ENCODE measurements around the gene LRP8.

Gene LRP8

GRCh38 chr1:53328009-53328461 lies at the start of gene LRP8:
Gene LRP8, minus strand, starts transcription at chr1:53328070. Its CDS starts 158 bp downstream, at chr1:53327912.
- H3K27ac ChIP-seq = peak within 1 kb of the TSS; percentile 69
- no peak for TF ChIP-seq ZFX (IDR thresholded peaks at IDR 0.05)
- TF ChIP-seq, protein P1, sequence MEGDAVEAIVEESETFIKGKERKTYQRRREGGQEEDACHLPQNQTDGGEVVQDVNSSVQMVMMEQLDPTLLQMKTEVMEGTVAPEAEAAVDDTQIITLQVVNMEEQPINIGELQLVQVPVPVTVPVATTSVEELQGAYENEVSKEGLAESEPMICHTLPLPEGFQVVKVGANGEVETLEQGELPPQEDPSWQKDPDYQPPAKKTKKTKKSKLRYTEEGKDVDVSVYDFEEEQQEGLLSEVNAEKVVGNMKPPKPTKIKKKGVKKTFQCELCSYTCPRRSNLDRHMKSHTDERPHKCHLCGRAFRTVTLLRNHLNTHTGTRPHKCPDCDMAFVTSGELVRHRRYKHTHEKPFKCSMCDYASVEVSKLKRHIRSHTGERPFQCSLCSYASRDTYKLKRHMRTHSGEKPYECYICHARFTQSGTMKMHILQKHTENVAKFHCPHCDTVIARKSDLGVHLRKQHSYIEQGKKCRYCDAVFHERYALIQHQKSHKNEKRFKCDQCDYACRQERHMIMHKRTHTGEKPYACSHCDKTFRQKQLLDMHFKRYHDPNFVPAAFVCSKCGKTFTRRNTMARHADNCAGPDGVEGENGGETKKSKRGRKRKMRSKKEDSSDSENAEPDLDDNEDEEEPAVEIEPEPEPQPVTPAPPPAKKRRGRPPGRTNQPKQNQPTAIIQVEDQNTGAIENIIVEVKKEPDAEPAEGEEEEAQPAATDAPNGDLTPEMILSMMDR (conservative IDR thresholded peaks at IDR 0.05) = no peak

- H3K27ac ChIP-seq = no peak overlapping the region
- no peak for TF ChIP-seq ZFX (IDR thresholded peaks at IDR 0.05)
- TF ChIP-seq, protein P1 (conservative IDR thresholded peaks at IDR 0.05) = no peak
Measured at GRCh38 chr1:53377438-53377841, 49.6 kb upstream of the LRP8 start.

DNA sequence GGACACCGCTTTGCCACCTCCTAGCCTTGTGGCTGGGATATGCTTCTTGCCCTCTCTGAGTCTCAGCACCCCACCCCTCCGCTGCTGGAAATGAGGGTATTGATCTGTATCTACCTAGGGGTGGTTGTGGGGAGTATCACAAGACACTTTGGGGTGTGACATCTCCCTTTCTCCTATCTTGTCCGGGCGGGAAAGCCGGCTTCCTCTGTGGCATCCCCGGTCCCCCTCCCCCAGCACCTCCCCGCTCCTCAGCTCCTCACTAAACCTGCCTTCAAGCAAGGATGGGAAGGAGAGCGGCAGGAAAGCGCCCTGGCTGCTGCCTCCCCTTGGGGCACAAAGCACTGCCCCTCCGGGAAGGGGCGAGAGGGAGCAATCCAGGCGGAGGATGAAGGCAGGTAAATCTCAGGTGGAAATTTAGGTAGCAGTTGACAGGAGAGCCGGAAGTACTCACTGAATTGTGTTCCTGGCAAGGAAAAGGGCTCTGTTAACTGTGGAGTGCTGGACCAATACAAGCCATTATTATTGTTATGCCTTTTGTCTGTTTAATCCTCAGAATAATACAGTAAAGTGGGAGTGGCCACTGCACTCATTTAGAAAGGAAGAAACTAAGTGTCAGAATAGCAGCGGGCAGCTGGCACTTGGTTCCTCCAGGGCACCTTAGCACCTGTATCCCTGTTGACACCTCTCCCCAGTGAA lies 49.0 kb upstream of the LRP8 start:
- TF ChIP-seq, protein P1 (conservative IDR thresholded peaks at IDR 0.05) = no peak
- no peak for TF ChIP-seq ZFX (IDR thresholded peaks at IDR 0.05)
- no peak overlapping the region for H3K27ac ChIP-seq

DNA sequence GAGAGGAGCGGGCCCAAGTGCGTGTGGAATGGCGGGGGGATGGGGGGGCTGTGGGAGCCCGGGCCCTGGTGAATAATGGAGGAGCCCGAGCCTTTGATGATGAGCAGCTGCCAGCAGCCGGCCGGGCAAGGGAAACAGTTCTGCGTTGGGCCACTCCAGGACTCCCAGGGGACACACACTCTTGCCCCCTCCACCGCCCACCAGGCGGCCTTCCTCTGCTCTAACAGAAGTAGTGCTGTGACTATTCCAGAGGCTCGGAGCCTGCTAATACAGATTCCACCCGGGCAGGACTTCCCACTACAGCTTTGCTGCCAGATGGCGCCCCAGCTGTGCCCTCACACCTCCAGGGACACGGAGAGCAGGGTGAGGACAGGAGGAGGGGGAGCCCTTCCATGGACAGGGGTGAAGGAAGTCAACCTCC lies 48.2 kb upstream of the LRP8 start:
- no peak for TF ChIP-seq ZFX (IDR thresholded peaks at IDR 0.05)
- TF ChIP-seq, protein P1 (conservative IDR thresholded peaks at IDR 0.05) = no peak
- H3K27ac ChIP-seq = no peak overlapping the region

DNA sequence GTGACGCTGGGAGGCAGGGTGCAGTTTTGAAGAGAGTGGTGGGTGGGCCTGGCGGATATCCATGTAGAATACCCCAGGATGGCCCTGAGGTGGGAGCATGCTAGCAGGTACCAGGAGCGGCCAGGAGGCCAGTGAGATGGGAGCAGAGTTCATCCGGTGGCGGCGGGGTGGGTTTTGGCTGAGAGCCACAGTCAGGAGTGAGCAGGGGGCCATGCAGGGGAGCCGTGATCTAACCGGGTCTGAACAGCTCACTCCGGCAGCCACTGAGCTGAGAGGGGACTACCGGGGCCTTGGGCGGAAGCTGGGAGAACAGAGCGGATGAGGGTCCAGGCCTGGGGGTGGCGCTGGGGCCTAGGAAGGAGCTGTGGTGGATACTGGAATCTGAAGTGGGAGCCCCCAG lies 47.6 kb upstream of the LRP8 start:
- TF ChIP-seq, protein P1 (conservative IDR thresholded peaks at IDR 0.05) = no peak
- no peak for TF ChIP-seq ZFX (IDR thresholded peaks at IDR 0.05)
- no peak overlapping the region for H3K27ac ChIP-seq

- no peak for TF ChIP-seq ZFX (IDR thresholded peaks at IDR 0.05)
- TF ChIP-seq, protein P1 (conservative IDR thresholded peaks at IDR 0.05) = no peak
- H3K27ac ChIP-seq = no peak overlapping the region
Measured at GRCh38 chr1:53373246-53373645, 45.4 kb upstream of the LRP8 start.

- no peak overlapping the region for H3K27ac ChIP-seq
- TF ChIP-seq, protein P1 (conservative IDR thresholded peaks at IDR 0.05) = no peak
- no peak for TF ChIP-seq ZFX (IDR thresholded peaks at IDR 0.05)
Measured at GRCh38 chr1:53372501-53372951, 44.7 kb upstream of the LRP8 start.
